ENCODE results near the gene STARD3. TPM values are rescaled to one million over a fixed set of nuclear protein-coding genes. Genes with fewer than 3 reads are reported as not detected.
A peak's percentile ranks its signal among the peaks of the same experiment; 100 is the strongest.

The STARD3 gene
- total and polyA plus RNA-seq, 12 donors, result 38.6 to 220 (median 93.6) TPM

- intact Hi-C loops (cut with DNase I), result no loop called here
- peaks cover 62 to 77% of the 10 kb centered on the region in 2 donors for H3K4me1 ChIP-seq (replicated peaks in 1 of 2)
- TF ChIP-seq CTCF (IDR thresholded peaks at IDR 0.05) (no peak), POLR2A (IDR thresholded peaks at IDR 0.05) (no peak)
- peak overlapping the region in 1 of 4 donors; percentile 24 for H3K4me3 ChIP-seq
- no peaks in the 10 kb centered on the region for H3K9me3 ChIP-seq (replicated peaks in 1 of 3)
- 21 to 33% (median 29%) methylated on average over 4 of the region's 4 CpGs for WGBS, 4 donors
- H3K36me3 ChIP-seq (replicated peaks in 1 of 2), result no peaks in the 10 kb centered on the region
- no peaks in the 10 kb centered on the region for H3K27me3 ChIP-seq
- peak overlapping the region in 3 of 5 donors; percentile 55 to 75 (median 58) for H3K27ac ChIP-seq
- DNase-seq, result peak in 5 of 7 donors; percentile 47 to 68 (median 63)
Measured at GRCh38 chr17:39640591-39641031, 3.7 kb downstream of the STARD3 start.

GRCh38 chr17:39641097-39641496 lies 4.2 kb downstream of the STARD3 start:
- H3K27me3 ChIP-seq, result no peaks in the 10 kb centered on the region
- H3K9me3 ChIP-seq (replicated peaks in 1 of 3), result no peaks in the 10 kb centered on the region
- no peak overlapping the region for H3K4me3 ChIP-seq
- peaks cover 62 to 73% of the 10 kb centered on the region in 2 donors for H3K4me1 ChIP-seq (replicated peaks in 1 of 2)
- intact Hi-C loops (cut with DNase I), result no loop called here
- peak overlapping the region in 2 of 5 donors; percentile 55 to 75 for H3K27ac ChIP-seq
- H3K36me3 ChIP-seq (replicated peaks in 1 of 2), result no peaks in the 10 kb centered on the region
- DNase-seq, result peak in 1 of 7 donors; percentile 50
- WGBS, 4 donors, result 58 to 82% (median 73%) methylated on average over 4 of the region's 4 CpGs
- TF ChIP-seq CTCF (IDR thresholded peaks at IDR 0.05), result no peak
- TF ChIP-seq POLR2A (IDR thresholded peaks at IDR 0.05), result no peak

GRCh38 chr17:39641883-39642282 lies 4.9 kb downstream of the STARD3 start:
- Histone ChIP-seq H3K36me3 (replicated peaks in 1 of 2) (no peaks in the 10 kb centered on the region), H3K4me3 (no peak overlapping the region), H3K9me3 (replicated peaks in 1 of 3) (no peaks in the 10 kb centered on the region), H3K4me1 (replicated peaks in 1 of 2) (peaks cover 55 to 67% of the 10 kb centered on the region in 2 donors), H3K27ac (peak overlapping the region in 2 of 5 donors; percentile 55 to 75), H3K27me3 (no peaks in the 10 kb centered on the region)
- intact Hi-C loops (cut with DNase I), result no loop called here
- no peak for TF ChIP-seq CTCF (IDR thresholded peaks at IDR 0.05)
- WGBS, 4 donors, result 45 to 53% (median 49%) methylated on average over 6 to 7 of the region's 7 CpGs
- DNase-seq, result peak in 2 of 7 donors; percentile 52 to 54

- Histone ChIP-seq H3K9me3 (replicated peaks in 1 of 3) (no peaks in the 10 kb centered on the region), H3K4me3 (no peak overlapping the region), H3K36me3 (replicated peaks in 1 of 2) (no peaks in the 10 kb centered on the region), H3K27ac (peak overlapping the region in 2 of 5 donors; percentile 55 to 66), H3K27me3 (no peaks in the 10 kb centered on the region), H3K4me1 (replicated peaks in 1 of 2) (peaks cover 55 to 67% of the 10 kb centered on the region in 2 donors)
- 69 to 80% (median 79%) methylated on average over 6 to 9 of the region's 9 CpGs for WGBS, 4 donors
- TF ChIP-seq POLR2A (IDR thresholded peaks at IDR 0.05) (no peak), CTCF (IDR thresholded peaks at IDR 0.05) (no peak)
- intact Hi-C loops (cut with DNase I), result no loop called here
- no peak for DNase-seq
Measured at GRCh38 chr17:39642291-39643074, 5.5 kb downstream of the STARD3 start.
